K562 (cell line): ENCODE results near the gene PIP4K2C. TPM values are rescaled to one million over a fixed set of nuclear protein-coding genes. Genes with fewer than 3 reads are reported as not detected.
A peak's percentile ranks its signal among the peaks of the same experiment; 100 is the strongest.

Experiments
- ASH1L ChIP-seq: fragments of 450-650 bp; IDR thresholded peaks from 2 replicates; pipeline ENCODE4 v1.6.1; 2018; ENCODE audit warnings: borderline replicate concordance, mild to moderate bottlenecking, low read depth; ENCODE audit not compliant: partially characterized antibody
- CXXC5 ChIP-seq: fragments of 250-450 bp; sonication (Bioruptor Pico); IDR thresholded peaks from 2 replicates; pipeline ENCODE4 v1.8.0; 2022; ENCODE audit warnings: inconsistent platforms, mild to moderate bottlenecking, moderate library complexity
- EGR1 ChIP-seq: fragments of 450-650 bp; conservative IDR thresholded peaks from 2 replicates; pipeline ENCODE4 v1.6.1; 2017; ENCODE audit warnings: mild to moderate bottlenecking
- GABPA ChIP-seq: fragments of 200-800 bp; sonication (Bioruptor generic); conservative IDR thresholded peaks from 2 replicates; pipeline ENCODE4 v1.6.1; 2016; ENCODE audit warnings: low read depth, missing genetic modification characterization, missing compliant biosample characterization
- HDAC1 ChIP-seq, 2 experiments: fragments of 450-650 bp; IDR thresholded peaks; 2 replicates each; pipeline ENCODE4 v1.6.1; 2016 to 2017; ENCODE audit warnings: inconsistent platforms in 1 of 2, mild to moderate bottlenecking in 1 of 2, moderate library complexity in 1 of 2
- KAT7 ChIP-seq: sonication (generic); formaldehyde crosslinking; IDR thresholded peaks from 2 replicates; pipeline ENCODE4 v1.8.0; 2022; ENCODE audit warnings: missing genetic modification reagents, mild to moderate bottlenecking, borderline replicate concordance
- KDM4B ChIP-seq, 2 experiments: fragments of 450-650 bp in 1 of 2; sonication (generic) in 1 of 2; IDR thresholded peaks; 2 replicates each; pipeline ENCODE4 v1.6.1; 2016 to 2017; ENCODE audit warnings: borderline replicate concordance in 2 of 2, antibody characterized with exemption in 1 of 2, low read depth in 1 of 2, mild to moderate bottlenecking in 1 of 2
- MCM7 ChIP-seq, 2 experiments: fragments of 450-650 bp; IDR thresholded peaks; 2 replicates each; pipeline ENCODE4 v1.6.1; 2016 to 2018
- NFXL1 ChIP-seq: fragments of 450-650 bp; formaldehyde crosslinking; IDR thresholded peaks from 2 replicates; pipeline ENCODE4 v1.4.0; 2021; ENCODE audit warnings: mild to moderate bottlenecking
- NR2C2 ChIP-seq, 2 experiments: fragments of 200-800 bp in 1 of 2; sonication (Bioruptor generic) in 1 of 2; sonication (generic) in 1 of 2; formaldehyde crosslinking in 1 of 2; IDR thresholded peaks; 2 replicates each; pipeline versions ENCODE4 v1.6.1 to v1.8.0; 2016 to 2022; ENCODE audit warnings: mild to moderate bottlenecking in 1 of 2, missing compliant biosample characterization in 1 of 2, missing genetic modification characterization in 1 of 2, missing genetic modification reagents in 1 of 2
- NUFIP1 ChIP-seq: fragments of 450-650 bp; IDR thresholded peaks from 2 replicates; pipeline ENCODE4 v1.6.1; 2018; ENCODE audit not compliant: partially characterized antibody
- PCBP1 ChIP-seq: fragments of 200-400 bp; formaldehyde crosslinking; IDR thresholded peaks from 2 replicates; pipeline ENCODE4 v1.6.1; 2018; ENCODE audit warnings: mild to moderate bottlenecking, low read depth, low read length; ENCODE audit not compliant: poor library complexity, severe bottlenecking
- POLR2B ChIP-seq: fragments of 450-650 bp; IDR thresholded peaks from 2 replicates; pipeline ENCODE4 v1.6.1; 2018; ENCODE audit warnings: low read depth; ENCODE audit not compliant: partially characterized antibody
- RAD21 ChIP-seq, 2 experiments: fragments of 250-450 bp in 1 of 2; fragments of 450-650 bp in 1 of 2; sonication (Bioruptor Pico) in 1 of 2; formaldehyde crosslinking in 1 of 2; IDR thresholded peaks in 1 of 2; conservative IDR thresholded peaks in 1 of 2; 2 replicates each; pipeline versions ENCODE4 v1.4.0 to v1.8.0; 2020 to 2022; ENCODE audit warnings: mild to moderate bottlenecking in 2 of 2, moderate library complexity in 1 of 2
- RBFOX2 ChIP-seq: fragments of 200-400 bp; formaldehyde crosslinking; IDR thresholded peaks from 2 replicates; pipeline ENCODE4 v1.6.1; 2017; ENCODE audit warnings: low read depth, mild to moderate bottlenecking, low read length, moderate library complexity
- TEAD1 ChIP-seq, 2 experiments: fragments of 450-650 bp in 1 of 2; sonication (generic) in 1 of 2; formaldehyde crosslinking; IDR thresholded peaks; 2 replicates each; pipeline versions ENCODE4 v1.4.0 to v1.8.0; 2020 to 2022; ENCODE audit warnings: mild to moderate bottlenecking in 2 of 2, missing genetic modification reagents in 1 of 2
- ZNF263 ChIP-seq: sonication (generic); formaldehyde crosslinking; IDR thresholded peaks from 2 replicates; pipeline ENCODE4 v1.8.0; 2022; ENCODE audit warnings: mild to moderate bottlenecking, missing genetic modification reagents, borderline replicate concordance
- ZNF561 ChIP-seq: fragments of 450-650 bp; formaldehyde crosslinking; conservative IDR thresholded peaks from 2 replicates; pipeline ENCODE4 v1.4.0; 2020; ENCODE audit warnings: mild to moderate bottlenecking, moderate library complexity
- polyA plus RNA-seq, 8 experiments: library from polyadenylated mRNA; depleted of rRNA in 4 of 8; stranded (reverse) in 5 of 8; unstranded in 3 of 8; fragments of >200 nt; fragmentation: Nextera tagmentation in 2 of 8; fragmentation: Illumina TruSeq in 1 of 8; extraction: Ambion mirVana in 2 of 8; extraction: Trizol in 1 of 8; gene quantifications; 2 replicates each; pipeline versions ENCODE4 v1.2.1 to v1.2.3, GENCODE V29; 2011 to 2014; ENCODE audit warnings: inconsistent platforms in 1 of 8, missing spikeins in 1 of 8
- total RNA-seq, 7 experiments: library from RNA; depleted of rRNA in 6 of 7; stranded (reverse); fragments of >200 nt in 6 of 7; fragmentation: Illumina TruSeq in 2 of 7; extraction: Trizol in 2 of 7; gene quantifications; 2 replicates each; pipeline versions ENCODE4 v1.2.1 to v1.2.3, GENCODE V29; 2011 to 2021; ENCODE audit warnings: low replicate concordance in 1 of 7
- TF ChIP-seq, protein P1 (sequence below): fragments of 200-800 bp; sonication (Bioruptor generic); IDR thresholded peaks from 2 replicates; pipeline ENCODE4 v1.6.1; 2017; ENCODE audit warnings: missing genetic modification characterization, missing compliant biosample characterization
- TF ChIP-seq, protein P2 (sequence below): IDR thresholded peaks from 2 replicates; pipeline ENCODE4 v1.6.1; 2011; ENCODE audit warnings: borderline replicate concordance, low read depth, mild to moderate bottlenecking, moderate library complexity, low read length; ENCODE audit not compliant: insufficient read depth, poor library complexity, severe bottlenecking

PIP4K2C gene
- total and polyA plus RNA-seq, 9 of the 15 experiments (the other 6 are each of a cell fraction or from before 2014, with no cell fraction given): 9.0 to 41.4 (median 18.3) TPM

DNA sequence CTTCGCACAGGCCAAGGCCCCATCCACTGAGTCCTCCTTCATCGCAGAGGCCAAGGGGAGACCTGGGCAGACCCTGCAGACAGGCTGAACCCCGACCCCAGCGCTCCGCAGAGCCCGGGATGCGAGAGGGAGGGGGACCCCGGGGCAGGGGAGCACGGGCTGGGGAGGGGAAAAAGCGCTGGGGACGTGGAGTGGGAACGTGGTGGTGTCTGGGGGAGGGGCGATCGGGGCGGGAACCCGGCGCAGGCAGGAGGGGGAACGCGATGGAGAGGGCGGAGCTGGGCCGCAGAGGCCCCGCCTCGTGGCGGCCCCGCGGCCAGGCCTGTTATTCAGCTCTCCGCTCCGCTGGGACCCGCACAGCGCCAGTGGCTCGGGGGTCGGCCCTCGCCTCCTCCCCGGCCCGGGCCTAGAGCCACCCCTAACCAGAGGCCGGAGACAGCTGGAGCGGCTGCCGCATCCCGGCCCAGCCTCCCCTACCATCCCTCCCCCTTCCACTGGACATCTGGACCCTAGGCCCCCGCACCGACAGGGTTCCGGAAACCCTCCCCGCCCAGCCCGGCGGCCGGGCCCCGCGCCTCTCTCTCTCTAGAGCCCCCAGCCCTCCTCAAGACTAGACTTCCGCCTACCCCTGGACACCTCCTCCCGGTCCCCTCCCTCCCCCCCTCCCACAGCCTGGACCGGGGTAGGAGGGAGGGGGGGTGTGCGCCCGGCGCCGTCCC, 20.3 kb downstream of the PIP4K2C start, which contains the start of gene ARHGEF25 (continued):
- no peak for TF ChIP-seq RAD21 (CRISPR knock-in tag; conservative IDR thresholded peaks at IDR 0.05 in 1 of 2, IDR thresholded peaks at IDR 0.05 in 1 of 2)
- no peak for TF ChIP-seq NR2C2 (CRISPR knock-in tag; IDR thresholded peaks at IDR 0.05)
- no peak for TF ChIP-seq NR2C2 (tag; IDR thresholded peaks at IDR 0.05)
- TF ChIP-seq, protein P1, sequence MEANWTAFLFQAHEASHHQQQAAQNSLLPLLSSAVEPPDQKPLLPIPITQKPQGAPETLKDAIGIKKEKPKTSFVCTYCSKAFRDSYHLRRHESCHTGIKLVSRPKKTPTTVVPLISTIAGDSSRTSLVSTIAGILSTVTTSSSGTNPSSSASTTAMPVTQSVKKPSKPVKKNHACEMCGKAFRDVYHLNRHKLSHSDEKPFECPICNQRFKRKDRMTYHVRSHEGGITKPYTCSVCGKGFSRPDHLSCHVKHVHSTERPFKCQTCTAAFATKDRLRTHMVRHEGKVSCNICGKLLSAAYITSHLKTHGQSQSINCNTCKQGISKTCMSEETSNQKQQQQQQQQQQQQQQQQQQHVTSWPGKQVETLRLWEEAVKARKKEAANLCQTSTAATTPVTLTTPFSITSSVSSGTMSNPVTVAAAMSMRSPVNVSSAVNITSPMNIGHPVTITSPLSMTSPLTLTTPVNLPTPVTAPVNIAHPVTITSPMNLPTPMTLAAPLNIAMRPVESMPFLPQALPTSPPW (CRISPR knock-in tag): peak; percentile 94
- TF ChIP-seq CXXC5 (CRISPR knock-in tag): peak; percentile 63
- 0 out of 4 replicates have a peak, but pooled peaks of 1 of the 2 experiments have one; percentile 39 for TF ChIP-seq KDM4B (IDR thresholded peaks at IDR 0.05; ENCODE audit: borderline replicate concordance in 2 of 2, low read depth in 1 of 2)
- peak; percentile 85 for TF ChIP-seq RBFOX2
- TF ChIP-seq EGR1: 0 out of 2 replicates have a peak, but pooled peaks have one; percentile 22
- TF ChIP-seq ZNF561 (CRISPR knock-in tag): no peak
- no peak for TF ChIP-seq ASH1L
- TF ChIP-seq, protein P2, sequence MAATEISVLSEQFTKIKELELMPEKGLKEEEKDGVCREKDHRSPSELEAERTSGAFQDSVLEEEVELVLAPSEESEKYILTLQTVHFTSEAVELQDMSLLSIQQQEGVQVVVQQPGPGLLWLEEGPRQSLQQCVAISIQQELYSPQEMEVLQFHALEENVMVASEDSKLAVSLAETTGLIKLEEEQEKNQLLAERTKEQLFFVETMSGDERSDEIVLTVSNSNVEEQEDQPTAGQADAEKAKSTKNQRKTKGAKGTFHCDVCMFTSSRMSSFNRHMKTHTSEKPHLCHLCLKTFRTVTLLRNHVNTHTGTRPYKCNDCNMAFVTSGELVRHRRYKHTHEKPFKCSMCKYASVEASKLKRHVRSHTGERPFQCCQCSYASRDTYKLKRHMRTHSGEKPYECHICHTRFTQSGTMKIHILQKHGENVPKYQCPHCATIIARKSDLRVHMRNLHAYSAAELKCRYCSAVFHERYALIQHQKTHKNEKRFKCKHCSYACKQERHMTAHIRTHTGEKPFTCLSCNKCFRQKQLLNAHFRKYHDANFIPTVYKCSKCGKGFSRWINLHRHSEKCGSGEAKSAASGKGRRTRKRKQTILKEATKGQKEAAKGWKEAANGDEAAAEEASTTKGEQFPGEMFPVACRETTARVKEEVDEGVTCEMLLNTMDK: no peak
- TF ChIP-seq NFXL1: no peak
- TF ChIP-seq KAT7 (CRISPR knock-in tag): no peak
- TF ChIP-seq TEAD1 (CRISPR knock-in tag; IDR thresholded peaks at IDR 0.05): peak in 1 of 2 experiments; percentile 57; a peak in 1 of 4 replicates
- peak in 1 of 2 experiments; percentile 27; a peak in 1 of 4 replicates for TF ChIP-seq HDAC1 (IDR thresholded peaks at IDR 0.05)
- TF ChIP-seq ZNF263 (CRISPR knock-in tag): 0 out of 2 replicates have a peak, but pooled peaks have one; percentile 37
- TF ChIP-seq MCM7 (IDR thresholded peaks at IDR 0.05): no peak
- TF ChIP-seq POLR2B: peak; percentile 81
- peak; percentile 50 for TF ChIP-seq PCBP1
- no peak for TF ChIP-seq NUFIP1
- TF ChIP-seq GABPA (tag): peak; percentile 60; the same call in 1 of the 2 replicates
